Pericardium fibroblast (primary cell): Measurements from ENCODE around the gene MPC1L. TPM values are rescaled to one million over a fixed set of nuclear protein-coding genes. Genes with fewer than 3 reads are reported as not detected.

ENCODE experiments used
- total RNA-seq: library from RNA; depleted of rRNA; stranded (reverse); fragments of >200 nt; gene quantifications from 2 replicates; pipeline ENCODE4 v1.2.3, GENCODE V29; 2015

MPC1L gene
- total RNA-seq: not detected in 2 replicates

DNA sequence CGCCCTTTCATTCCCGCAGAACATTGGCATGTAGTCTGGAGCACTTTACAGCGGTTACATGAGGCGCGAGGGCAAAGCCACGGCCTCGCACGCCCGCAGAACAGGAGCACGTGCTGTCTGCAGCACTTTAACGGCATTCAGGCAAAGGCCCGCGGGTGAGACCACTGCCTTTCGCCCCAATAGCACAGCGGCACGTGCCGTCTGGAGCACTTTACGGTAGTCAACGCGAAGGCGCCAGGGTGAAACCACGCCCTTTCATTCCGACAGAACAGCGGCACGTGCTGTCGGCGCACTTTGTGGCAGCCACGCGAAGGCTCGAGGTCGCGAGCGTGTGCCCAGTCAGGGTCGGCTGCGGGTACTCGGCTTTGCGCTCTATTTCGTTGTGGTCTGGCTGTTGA, at the start of gene MPC1L:
Gene MPC1L (plus strand): TSS at position 290 of the 398 bp plus-strand sequence. CDS start 138 bp downstream, outside the sequence.

GRCh38 chrX:40580537-40581335, 42.5 kb upstream of the MPC1L start, which contains the start of gene ATP6AP2:
Gene ATP6AP2 (plus strand): TSS chrX:40580970. CDS start chrX:40581066, 96 bp downstream.

DNA sequence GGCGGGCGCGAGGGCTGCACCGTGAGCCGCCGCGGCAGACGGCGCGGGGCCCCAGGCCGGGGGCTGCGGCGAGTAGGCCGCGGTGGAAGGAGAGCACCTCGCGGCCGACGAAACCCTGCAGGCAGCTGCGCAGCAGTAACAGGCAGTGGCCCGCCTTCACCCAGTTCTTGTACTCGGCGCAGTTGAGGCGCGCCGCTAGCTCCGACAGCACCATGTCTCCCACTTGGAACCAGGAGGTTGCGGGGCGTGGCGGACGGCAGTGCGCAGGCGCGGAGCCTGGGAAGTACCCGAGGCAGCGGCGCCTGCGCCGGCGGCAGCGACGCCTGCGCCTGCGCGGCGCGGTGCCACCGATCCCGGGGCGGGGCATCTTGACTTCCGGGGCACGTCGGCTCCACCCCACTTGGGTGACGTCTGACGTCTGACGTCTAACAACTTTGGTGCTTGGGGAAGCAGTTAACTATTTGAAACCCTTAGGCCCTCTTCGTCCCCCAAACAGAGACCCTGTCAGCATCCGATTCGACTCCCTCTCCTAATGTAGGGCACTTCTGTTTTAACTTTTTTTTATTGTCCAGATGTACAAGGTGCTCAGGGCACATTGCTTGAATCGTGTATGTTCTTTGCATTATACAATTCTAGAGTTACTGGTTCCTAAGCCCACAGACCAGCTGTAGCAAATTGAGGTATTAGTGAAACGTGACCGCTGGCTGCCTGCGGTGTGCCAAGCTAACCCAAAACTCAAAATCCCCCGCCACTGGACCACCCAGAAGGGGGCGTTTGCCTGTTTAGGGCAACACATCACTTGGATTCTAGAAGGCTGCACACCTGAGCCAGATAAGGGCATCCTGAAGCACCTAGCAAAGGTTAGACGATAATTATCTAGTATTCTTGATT, 24.3 kb downstream of the MPC1L start, which contains the start of gene CXorf38:
Gene CXorf38 (minus strand): TSS at position 255 of the 891 bp plus-strand sequence. CDS start 41 bp downstream, at position 214.

Other genes starting within 250 kb of the MPC1L start
- gene ATP6AP2, start 42.5 kb upstream of the MPC1L start, total RNA-seq: 124 and 137 TPM in 2 replicates
- 5.1 and 7.0 TPM in 2 replicates for gene CXorf38, start 24.1 kb downstream of the MPC1L start, total RNA-seq
- gene MED14, start 112.1 kb downstream of the MPC1L start, total RNA-seq: 16.7 and 16.8 TPM in 2 replicates